Measurements from ENCODE around the gene BTBD2.
A peak's percentile ranks its signal among the peaks of the same experiment; 100 is the strongest.

Gene BTBD2

GRCh38 chr19:2015608-2015950 lies at the start of gene BTBD2:
Gene BTBD2 (minus strand): TSS chr19:2015714. CDS start chr19:2015703, 11 bp downstream.
- Histone ChIP-seq H3K4me3 (ENCODE audit: low read length, poor library complexity, severe bottlenecking) (peak within 1 kb of the TSS; percentile 91), H2AFZ (ENCODE audit: low read length) (no peak within 1 kb of the TSS), H3F3A (ENCODE audit: low read depth) (no peaks in the 10 kb centered on the region), H3K4me2 (ENCODE audit: low read depth, low read length, poor library complexity, severe bottlenecking) (peak within 1 kb of the TSS; percentile 89), H3K27me3 (ENCODE audit: insufficient read depth, low read length, poor library complexity, severe bottlenecking) (no peaks in the 10 kb centered on the region), H3K79me2 (ENCODE audit: insufficient read depth, low read length) (peaks cover 53% of the 10 kb centered on the region), H3K9me3 (ENCODE audit: insufficient read depth, low read depth, low read length) (no peaks in the 10 kb centered on the region), H3K4me1 (ENCODE audit: insufficient read depth, low read length, poor library complexity, severe bottlenecking) (peaks cover 13% of the 10 kb centered on the region), H3K9me2 (replicated peaks; ENCODE audit: low read depth, low read length) (no peaks in the 10 kb centered on the region), H3K36me3 (ENCODE audit: insufficient read depth, low read length) (no peaks in the 10 kb centered on the region), H3K9ac (ENCODE audit: low read depth, low read length, poor library complexity, severe bottlenecking) (peak within 1 kb of the TSS; percentile 94), H4K20me1 (ENCODE audit: insufficient read depth, low read length, poor library complexity, severe bottlenecking) (peaks cover 25% of the 10 kb centered on the region)
- TF ChIP-seq EZH2phosphoT487 (IDR thresholded peaks at IDR 0.05; ENCODE audit: borderline replicate concordance) (no peak), CTCF (conservative IDR thresholded peaks at IDR 0.05; ENCODE audit: low read length) (no peak)

- H3K4me2 ChIP-seq (ENCODE audit: low read depth, low read length, poor library complexity, severe bottlenecking) = no peak overlapping the region
- H3K9ac ChIP-seq (ENCODE audit: low read depth, low read length, poor library complexity, severe bottlenecking) = no peak overlapping the region
- H3K27me3 ChIP-seq (ENCODE audit: insufficient read depth, low read length, poor library complexity, severe bottlenecking) = no peaks in the 10 kb centered on the region
- no peaks in the 10 kb centered on the region for H3K36me3 ChIP-seq (ENCODE audit: insufficient read depth, low read length)
- no peaks in the 10 kb centered on the region for H3K9me3 ChIP-seq (ENCODE audit: insufficient read depth, low read depth, low read length)
- peaks cover 20% of the 10 kb centered on the region for H3K4me1 ChIP-seq (ENCODE audit: insufficient read depth, low read length, poor library complexity, severe bottlenecking)
- no peaks in the 10 kb centered on the region for H3K9me2 ChIP-seq (replicated peaks; ENCODE audit: low read depth, low read length)
- H3K79me2 ChIP-seq (ENCODE audit: insufficient read depth, low read length) = peaks cover 15% of the 10 kb centered on the region
- H4K20me1 ChIP-seq (ENCODE audit: insufficient read depth, low read length, poor library complexity, severe bottlenecking) = no peaks in the 10 kb centered on the region
- no peak overlapping the region for H3K4me3 ChIP-seq (ENCODE audit: low read length, poor library complexity, severe bottlenecking)
- TF ChIP-seq EZH2phosphoT487 (IDR thresholded peaks at IDR 0.05; ENCODE audit: borderline replicate concordance) = no peak
- no peak overlapping the region for H2AFZ ChIP-seq (ENCODE audit: low read length)
- no peaks in the 10 kb centered on the region for H3F3A ChIP-seq (ENCODE audit: low read depth)
Measured at GRCh38 chr19:2064788-2065524, 49.4 kb upstream of the BTBD2 start.

- H3K79me2 ChIP-seq (ENCODE audit: insufficient read depth, low read length) = peaks cover 20% of the 10 kb centered on the region
- no peaks in the 10 kb centered on the region for H3K27me3 ChIP-seq (ENCODE audit: insufficient read depth, low read length, poor library complexity, severe bottlenecking)
- no peaks in the 10 kb centered on the region for H3K9me3 ChIP-seq (ENCODE audit: insufficient read depth, low read depth, low read length)
- no peaks in the 10 kb centered on the region for H3K9me2 ChIP-seq (replicated peaks; ENCODE audit: low read depth, low read length)
- no peaks in the 10 kb centered on the region for H3F3A ChIP-seq (ENCODE audit: low read depth)
- no peak overlapping the region for H3K9ac ChIP-seq (ENCODE audit: low read depth, low read length, poor library complexity, severe bottlenecking)
- H2AFZ ChIP-seq (ENCODE audit: low read length) = no peak overlapping the region
- peaks cover 25% of the 10 kb centered on the region for H3K4me1 ChIP-seq (ENCODE audit: insufficient read depth, low read length, poor library complexity, severe bottlenecking)
- no peak overlapping the region for H3K4me2 ChIP-seq (ENCODE audit: low read depth, low read length, poor library complexity, severe bottlenecking)
- no peaks in the 10 kb centered on the region for H4K20me1 ChIP-seq (ENCODE audit: insufficient read depth, low read length, poor library complexity, severe bottlenecking)
- TF ChIP-seq EZH2phosphoT487 (IDR thresholded peaks at IDR 0.05; ENCODE audit: borderline replicate concordance) (no peak), CTCF (conservative IDR thresholded peaks at IDR 0.05; ENCODE audit: low read length) (no peak)
- H3K4me3 ChIP-seq (ENCODE audit: low read length, poor library complexity, severe bottlenecking) = no peak overlapping the region
- no peaks in the 10 kb centered on the region for H3K36me3 ChIP-seq (ENCODE audit: insufficient read depth, low read length)
Measured at GRCh38 chr19:2064395-2064787, 48.9 kb upstream of the BTBD2 start.

GRCh38 chr19:2063824-2064223 lies 48.3 kb upstream of the BTBD2 start:
- H3K4me1 ChIP-seq (ENCODE audit: insufficient read depth, low read length, poor library complexity, severe bottlenecking) = peaks cover 26% of the 10 kb centered on the region
- peaks cover 25% of the 10 kb centered on the region for H3K79me2 ChIP-seq (ENCODE audit: insufficient read depth, low read length)
- H3K4me2 ChIP-seq (ENCODE audit: low read depth, low read length, poor library complexity, severe bottlenecking) = no peak overlapping the region
- H3F3A ChIP-seq (ENCODE audit: low read depth) = no peaks in the 10 kb centered on the region
- no peaks in the 10 kb centered on the region for H3K9me2 ChIP-seq (replicated peaks; ENCODE audit: low read depth, low read length)
- H4K20me1 ChIP-seq (ENCODE audit: insufficient read depth, low read length, poor library complexity, severe bottlenecking) = no peaks in the 10 kb centered on the region
- H3K27me3 ChIP-seq (ENCODE audit: insufficient read depth, low read length, poor library complexity, severe bottlenecking) = no peaks in the 10 kb centered on the region
- no peak for TF ChIP-seq CTCF (conservative IDR thresholded peaks at IDR 0.05; ENCODE audit: low read length)
- H3K36me3 ChIP-seq (ENCODE audit: insufficient read depth, low read length) = no peaks in the 10 kb centered on the region
- no peak overlapping the region for H2AFZ ChIP-seq (ENCODE audit: low read length)
- no peak overlapping the region for H3K9ac ChIP-seq (ENCODE audit: low read depth, low read length, poor library complexity, severe bottlenecking)
- H3K4me3 ChIP-seq (ENCODE audit: low read length, poor library complexity, severe bottlenecking) = no peak overlapping the region
- H3K9me3 ChIP-seq (ENCODE audit: insufficient read depth, low read depth, low read length) = no peaks in the 10 kb centered on the region

All from Loucy (cell line).